HG03135 (cell line): ENCODE data around the gene CATSPER3.
"Not testable (repeated sequence)": the region's sequence is repeated elsewhere in the genome, so short reads cannot be mapped to it uniquely, and the experiment has no call there.

Experiments used
- ATAC-seq: cut with Tn5 transposase; IDR thresholded peaks from one replicate; pipeline ENCODE4 v1.9.1; 2021; ENCODE audit warnings: mild to moderate bottlenecking, moderate library complexity; ENCODE audit not compliant: unreplicated experiment

CATSPER3 gene

GRCh38 chr5:134969166-134969565, 1.5 kb downstream of the CATSPER3 start:
- no peak for ATAC-seq

- no peak for ATAC-seq
Observed at GRCh38 chr5:134975078-134975715, 7.5 kb downstream of the CATSPER3 start.

- ATAC-seq = no peak
Observed at GRCh38 chr5:134975843-134976242, 8.1 kb downstream of the CATSPER3 start.

- no peak for ATAC-seq
Observed at GRCh38 chr5:134976841-134977240, 9.1 kb downstream of the CATSPER3 start.

- no peak for ATAC-seq
Observed at GRCh38 chr5:134979416-134979815, 11.7 kb downstream of the CATSPER3 start.

GRCh38 chr5:134982230-134982629, 14.5 kb downstream of the CATSPER3 start:
- ATAC-seq = no peak

GRCh38 chr5:134989266-134989830, 21.6 kb downstream of the CATSPER3 start:
- no peak for ATAC-seq

- ATAC-seq = not testable (repeated sequence)
Observed at GRCh38 chr5:134990183-134990582, 22.5 kb downstream of the CATSPER3 start.

- no peak for ATAC-seq
Observed at GRCh38 chr5:134992148-134992547, 24.4 kb downstream of the CATSPER3 start.

- ATAC-seq = no peak
Observed at GRCh38 chr5:134993161-134993560, 25.5 kb downstream of the CATSPER3 start.

GRCh38 chr5:134994560-134995156, 27.0 kb downstream of the CATSPER3 start:
- no peak for ATAC-seq

- no peak for ATAC-seq
Observed at GRCh38 chr5:134995850-134996402, 28.2 kb downstream of the CATSPER3 start.

GRCh38 chr5:134997015-134997414, 29.3 kb downstream of the CATSPER3 start:
- no peak for ATAC-seq

GRCh38 chr5:134998068-134998467, 30.4 kb downstream of the CATSPER3 start:
- ATAC-seq = not testable (repeated sequence)

GRCh38 chr5:135004376-135004775, 36.7 kb downstream of the CATSPER3 start:
- no peak for ATAC-seq

- ATAC-seq = no peak
Observed at GRCh38 chr5:135005076-135005475, 37.4 kb downstream of the CATSPER3 start.

GRCh38 chr5:135007305-135007704, 39.6 kb downstream of the CATSPER3 start:
- ATAC-seq = no peak

- no peak for ATAC-seq
Observed at GRCh38 chr5:135007749-135008363, 40.1 kb downstream of the CATSPER3 start.

GRCh38 chr5:135008556-135008955, 40.8 kb downstream of the CATSPER3 start:
- no peak for ATAC-seq

- no peak for ATAC-seq
Observed at GRCh38 chr5:135008981-135009735, 41.5 kb downstream of the CATSPER3 start.
